Esophagus (tissue), 2 donors: ENCODE data around the gene HTR3B. TPM values are rescaled to one million over a fixed set of nuclear protein-coding genes. Genes with fewer than 3 reads are reported as not detected.
"Not testable (repeated sequence)": the region's sequence is repeated elsewhere in the genome, so short reads cannot be mapped to it uniquely, and the experiment has no call there.

Experiments used
- H3K27ac ChIP-seq, 2 donors: one replicate each; pipeline ENCODE4 v1.5.1; 2013; ENCODE audit warnings: low read depth in 2 of 2, mild to moderate bottlenecking in 2 of 2, inconsistent platforms in 1 of 2, low read length in 1 of 2, moderate library complexity in 1 of 2
- H3K27me3 ChIP-seq, 2 donors: one replicate each; pipeline ENCODE4 v1.6.1; 2013; ENCODE audit warnings: low read length in 2 of 2, control low read depth in 1 of 2, mild to moderate bottlenecking in 1 of 2; ENCODE audit not compliant: insufficient read depth in 2 of 2, control insufficient read depth in 1 of 2
- H3K36me3 ChIP-seq, 2 donors: one replicate each; pipeline ENCODE4 v1.6.1; 2013; ENCODE audit warnings: low read length in 1 of 2; ENCODE audit not compliant: control insufficient read depth in 2 of 2, insufficient read depth in 2 of 2
- H3K4me1 ChIP-seq, 2 donors: one replicate each; pipeline ENCODE4 v1.6.1; 2013; ENCODE audit warnings: low read length in 1 of 2; ENCODE audit not compliant: control insufficient read depth in 2 of 2, insufficient read depth in 2 of 2
- H3K4me3 ChIP-seq, 2 donors: one replicate each; pipeline ENCODE4 v1.5.1; 2013; ENCODE audit warnings: low read length in 2 of 2, mild to moderate bottlenecking in 2 of 2, low read depth in 1 of 2, moderate library complexity in 1 of 2
- H3K9me3 ChIP-seq, 2 donors: one replicate each; pipeline ENCODE4 v1.6.1; 2013; ENCODE audit warnings: mild to moderate bottlenecking in 2 of 2, low read depth in 1 of 2, low read length in 1 of 2, moderate library complexity in 1 of 2; ENCODE audit not compliant: control insufficient read depth in 2 of 2, insufficient read depth in 1 of 2
- WGBS, 2 donors: extraction: QIAGEN DNeasy Blood & Tissue Kit; methylation state at CpG; one replicate each; pipeline ENCODE4 v1.1.7; 2013; 5-methylcytosine and 5-hydroxymethylcytosine counted together
- polyA plus RNA-seq, 2 donors: library from polyadenylated mRNA; stranded (reverse); fragments of 200-250 nt; gene quantifications; one replicate each; pipeline ENCODE4 v1.2.3, GENCODE V29; 2013
- donor health status: healthy with polysubstance abuse.
- donor health status: Bipolar disorder and iron deficiency.

HTR3B gene
- polyA plus RNA-seq, 2 donors: 0.31 to 0.44 TPM

DNA sequence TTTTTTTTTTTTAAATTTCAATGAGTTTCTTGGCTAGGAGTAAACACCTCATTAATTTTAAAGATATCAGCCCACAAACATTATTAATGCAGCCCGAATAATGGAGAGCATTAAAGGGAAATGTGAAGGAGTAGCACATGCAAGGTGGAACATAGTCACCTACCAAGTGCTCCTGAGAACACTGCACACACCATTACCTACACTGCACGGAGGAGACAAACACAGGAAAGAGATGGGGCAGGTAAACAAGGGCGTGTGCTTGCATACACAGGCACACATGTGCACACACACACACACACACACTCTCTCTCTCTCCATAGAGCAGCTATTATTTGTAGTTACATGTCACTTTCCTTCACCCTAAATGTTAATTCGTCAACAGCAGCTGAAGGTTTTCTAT lies 30.2 kb downstream of the HTR3B start:
- H3K36me3 ChIP-seq: no peaks in the 10 kb centered on the region
- 57 to 63% methylated on average over 4 of the region's 4 CpGs for WGBS, 2 donors
- H3K4me1 ChIP-seq: no peaks in the 10 kb centered on the region
- H3K4me3 ChIP-seq: no peak overlapping the region
- no peak overlapping the region for H3K27ac ChIP-seq
- no peaks in the 10 kb centered on the region for H3K27me3 ChIP-seq
- no peaks in the 10 kb centered on the region for H3K9me3 ChIP-seq

DNA sequence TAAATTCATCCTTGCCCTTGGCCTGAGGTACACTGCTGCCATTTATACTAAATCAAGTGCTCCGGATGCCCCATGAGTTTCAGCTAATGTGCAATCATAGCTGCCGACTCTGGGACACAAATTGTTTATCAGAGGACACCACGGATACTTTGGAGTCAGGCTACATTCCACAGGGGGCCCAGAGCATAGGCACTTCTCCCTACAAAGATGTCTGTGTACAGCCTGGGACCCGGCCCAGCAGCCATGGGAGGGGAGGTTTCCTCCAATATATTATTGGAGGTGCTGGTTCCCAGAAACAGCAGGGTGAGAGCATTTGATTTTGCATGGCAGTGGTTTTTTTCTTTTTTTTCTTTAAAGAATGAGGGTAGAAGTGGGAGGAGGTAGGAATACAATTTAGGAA lies 31.3 kb downstream of the HTR3B start:
- H3K27me3 ChIP-seq: no peaks in the 10 kb centered on the region
- 66 to 69% methylated on average over 4 of the region's 4 CpGs for WGBS, 2 donors
- no peaks in the 10 kb centered on the region for H3K9me3 ChIP-seq
- no peaks in the 10 kb centered on the region for H3K36me3 ChIP-seq
- H3K4me1 ChIP-seq: no peaks in the 10 kb centered on the region
- H3K27ac ChIP-seq: no peak overlapping the region
- H3K4me3 ChIP-seq: no peak overlapping the region

DNA sequence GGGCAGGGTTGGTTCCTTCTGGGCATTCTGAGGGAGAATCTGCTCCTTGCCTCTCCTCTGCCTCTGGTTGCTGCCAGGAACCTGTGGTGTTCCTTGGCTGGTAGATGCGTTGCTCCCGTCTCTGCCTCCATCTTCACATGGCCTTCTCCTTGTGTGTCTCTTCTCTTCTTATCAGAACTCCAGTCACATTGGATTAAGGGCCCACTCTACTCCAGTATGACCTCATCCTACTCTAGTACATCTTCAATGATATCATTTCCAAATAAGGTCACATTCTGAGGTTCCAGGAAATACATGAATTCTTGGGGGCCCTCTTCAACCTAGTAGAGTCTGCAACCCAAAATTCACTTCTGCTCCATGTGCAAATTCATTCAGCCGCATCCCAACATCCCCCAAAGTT lies 33.3 kb downstream of the HTR3B start:
- no peaks in the 10 kb centered on the region for H3K4me1 ChIP-seq

DNA sequence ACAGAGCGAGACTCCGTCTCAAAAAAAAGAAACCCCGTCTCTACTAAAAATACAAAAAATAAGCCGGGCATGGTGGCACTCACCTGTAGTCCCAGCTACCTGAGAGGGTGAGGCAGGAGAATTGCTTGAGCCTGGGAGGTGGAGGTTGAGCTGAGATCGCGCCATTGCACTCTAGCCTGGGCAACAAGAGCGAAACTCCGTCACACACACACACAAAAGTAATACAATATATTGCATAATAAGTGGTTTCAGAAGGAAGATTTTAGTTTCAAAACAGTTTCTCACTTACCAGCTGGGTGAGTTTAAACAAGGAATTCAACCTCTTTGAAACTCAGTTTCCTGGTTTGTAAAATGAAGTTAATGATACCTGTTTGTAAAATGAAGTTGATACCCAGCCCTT lies 37.7 kb downstream of the HTR3B start:
- Histone ChIP-seq H3K9me3 (no peaks in the 10 kb centered on the region), H3K4me3 (no peak overlapping the region), H3K27me3 (no peaks in the 10 kb centered on the region), H3K4me1 (no peaks in the 10 kb centered on the region), H3K27ac (no peak overlapping the region), H3K36me3 (no peaks in the 10 kb centered on the region)
- WGBS, 2 donors: 90 to 91% methylated on average over 8 of the region's 8 CpGs

More for the DNA sequence above, 33.3 kb downstream of the HTR3B start:
- Histone ChIP-seq H3K36me3 (no peaks in the 10 kb centered on the region), H3K27me3 (no peaks in the 10 kb centered on the region), H3K4me3 (no peak overlapping the region), H3K27ac (no peak overlapping the region), H3K9me3 (no peaks in the 10 kb centered on the region)
- WGBS, 2 donors: 73 to 92% methylated on average over 3 of the region's 3 CpGs

DNA sequence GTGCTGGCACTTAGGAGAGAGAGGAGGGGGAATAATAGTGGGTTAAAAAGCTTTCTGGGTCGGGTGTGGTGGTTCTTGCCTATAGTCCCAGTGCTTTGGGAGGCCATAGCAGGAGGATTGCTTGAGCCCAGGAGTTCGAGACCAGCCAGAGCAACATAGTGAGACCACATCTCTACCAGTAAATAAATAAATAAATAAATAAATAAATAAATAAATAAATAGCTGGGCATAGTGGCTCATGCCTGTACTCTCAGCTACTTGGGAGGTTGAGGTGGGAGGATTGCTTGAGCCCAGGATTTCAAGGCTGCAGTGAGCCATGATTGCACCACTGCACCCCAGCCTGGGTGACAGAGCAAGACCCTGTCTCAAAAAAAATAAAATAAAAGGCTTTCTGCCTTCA lies 41.6 kb downstream of the HTR3B start:
- not testable (repeated sequence) for H3K9me3 ChIP-seq, H3K4me3 ChIP-seq, H3K27ac ChIP-seq, H3K27me3 ChIP-seq, H3K36me3 ChIP-seq, H3K4me1 ChIP-seq
- 72% methylated on average over 2 of the region's 2 CpGs for WGBS, 2 donors

DNA sequence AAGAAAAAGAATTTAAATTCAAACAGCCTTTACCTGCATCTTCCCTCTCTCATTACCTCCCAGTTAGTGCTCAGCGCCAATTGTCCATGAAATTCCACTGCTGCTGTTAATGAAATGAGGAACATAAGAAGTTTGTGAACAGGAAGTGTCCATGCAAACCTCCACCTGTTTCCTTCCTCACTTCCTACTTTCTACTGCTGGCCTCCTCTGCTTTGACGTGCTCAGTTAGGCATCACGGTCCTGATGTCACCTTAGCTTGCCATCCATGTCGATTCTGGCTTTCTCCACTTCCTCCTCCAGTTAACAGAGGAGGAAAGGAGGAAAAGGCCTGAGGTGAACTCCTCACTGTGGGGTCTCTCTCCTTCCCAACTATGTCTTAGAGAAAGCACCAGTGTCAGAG lies 43.4 kb downstream of the HTR3B start:
- H3K27ac ChIP-seq: no peak overlapping the region
- H3K36me3 ChIP-seq: no peaks in the 10 kb centered on the region
- H3K9me3 ChIP-seq: no peaks in the 10 kb centered on the region
- WGBS, 2 donors: 70 to 74% methylated on average over 4 of the region's 4 CpGs
- no peak overlapping the region for H3K4me3 ChIP-seq
- no peaks in the 10 kb centered on the region for H3K27me3 ChIP-seq
- no peaks in the 10 kb centered on the region for H3K4me1 ChIP-seq

DNA sequence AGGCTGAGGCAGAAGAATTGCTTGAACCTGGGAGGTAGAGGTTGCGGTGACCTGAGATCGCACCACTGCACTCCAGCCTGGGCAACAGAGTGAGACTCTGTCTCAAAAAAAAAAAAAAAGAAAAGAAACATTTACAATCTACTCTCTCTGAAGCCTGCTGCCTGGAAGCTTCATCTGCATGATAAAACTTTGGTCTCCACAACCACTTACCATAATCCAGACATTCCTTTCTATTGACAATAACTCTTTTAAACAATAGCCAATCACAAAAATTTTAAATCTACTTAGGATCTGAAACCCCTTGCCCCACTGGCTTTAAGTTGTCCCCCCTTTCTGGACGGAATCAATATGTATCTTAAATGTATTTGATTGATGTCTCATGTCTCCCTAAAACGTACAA lies 45.3 kb downstream of the HTR3B start:
- no peaks in the 10 kb centered on the region for H3K27me3 ChIP-seq
- H3K9me3 ChIP-seq: no peaks in the 10 kb centered on the region
- no peak overlapping the region for H3K27ac ChIP-seq
- H3K4me3 ChIP-seq: no peak overlapping the region
- H3K4me1 ChIP-seq: peaks cover 0 to 2% of the 10 kb centered on the region in 2 donors
- H3K36me3 ChIP-seq: no peaks in the 10 kb centered on the region
- WGBS, 2 donors: 72 to 75% methylated on average over 4 of the region's 4 CpGs

DNA sequence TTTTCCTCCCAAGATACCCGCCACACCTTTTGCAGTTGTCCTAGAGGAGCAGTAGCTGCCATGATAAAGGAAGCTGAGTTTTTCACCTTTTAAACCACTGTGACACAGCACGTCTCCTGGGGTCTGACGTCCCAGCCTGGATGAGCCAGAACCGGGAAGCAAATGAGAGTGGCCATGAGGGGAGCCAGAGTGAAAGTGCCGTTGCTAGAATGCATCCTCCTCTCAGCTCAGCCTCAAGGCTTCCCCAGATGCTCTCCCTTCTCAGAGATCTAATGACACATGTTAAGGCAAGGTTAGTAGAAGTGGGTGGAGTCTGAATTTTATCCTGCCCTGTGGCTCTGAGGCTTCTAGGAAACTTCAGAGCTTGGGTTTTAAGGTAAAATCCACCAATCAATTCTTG lies 46.9 kb downstream of the HTR3B start:
- 53 to 60% methylated on average over 5 of the region's 5 CpGs for WGBS, 2 donors
- Histone ChIP-seq H3K36me3 (no peaks in the 10 kb centered on the region), H3K4me3 (no peak overlapping the region), H3K9me3 (no peaks in the 10 kb centered on the region), H3K4me1 (peaks cover 0 to 2% of the 10 kb centered on the region in 2 donors), H3K27me3 (no peaks in the 10 kb centered on the region), H3K27ac (no peak overlapping the region)

DNA sequence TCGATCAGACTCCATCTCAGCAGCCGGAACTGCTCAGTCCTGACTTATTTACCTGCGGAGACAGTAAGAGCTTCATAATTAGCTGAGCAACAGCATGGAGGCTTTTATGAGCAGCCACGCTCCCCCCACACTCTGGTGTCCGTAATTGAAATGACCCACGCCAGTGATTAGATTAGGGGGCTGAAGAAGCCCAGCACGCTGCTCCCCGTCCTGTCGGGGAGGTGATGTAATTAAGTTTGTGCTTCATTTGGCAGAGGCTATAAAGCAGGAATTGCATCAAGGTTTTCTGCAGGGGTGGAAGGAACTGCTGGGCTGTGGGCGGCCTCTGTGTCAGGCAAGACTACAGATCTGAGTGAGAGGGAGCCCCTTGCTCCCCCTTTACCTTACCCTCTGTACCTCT lies 47.5 kb downstream of the HTR3B start:
- H3K4me1 ChIP-seq: peaks cover 0 to 2% of the 10 kb centered on the region in 2 donors
- H3K4me3 ChIP-seq: no peak overlapping the region
- H3K27me3 ChIP-seq: no peaks in the 10 kb centered on the region
- no peaks in the 10 kb centered on the region for H3K9me3 ChIP-seq
- no peaks in the 10 kb centered on the region for H3K36me3 ChIP-seq
- 66 to 71% methylated on average over 10 of the region's 10 CpGs for WGBS, 2 donors
- H3K27ac ChIP-seq: no peak overlapping the region

DNA sequence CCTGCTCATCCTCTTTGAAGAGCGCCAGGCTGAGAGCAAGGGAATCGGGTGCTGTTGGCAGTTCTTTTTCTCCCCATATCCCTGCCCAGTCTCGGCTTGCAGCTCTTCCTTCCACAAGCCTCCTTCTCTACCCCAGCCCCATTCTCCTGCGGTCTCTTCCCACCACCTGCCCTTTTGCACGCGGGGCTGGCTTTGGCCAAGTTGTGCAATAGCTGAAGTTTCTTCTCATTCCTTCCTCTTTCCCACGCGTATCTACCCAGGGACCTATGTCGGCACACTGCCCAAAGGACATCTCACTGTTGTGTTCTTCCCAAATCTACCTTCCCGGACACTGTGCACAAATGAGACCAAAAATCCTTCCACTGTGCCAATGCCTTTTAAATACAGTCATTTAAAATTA lies 48.0 kb downstream of the HTR3B start:
- H3K36me3 ChIP-seq: no peaks in the 10 kb centered on the region
- WGBS, 2 donors: 79 to 82% methylated on average over 10 of the region's 10 CpGs
- peaks cover 0 to 2% of the 10 kb centered on the region in 2 donors for H3K4me1 ChIP-seq
- no peak overlapping the region for H3K27ac ChIP-seq
- no peaks in the 10 kb centered on the region for H3K9me3 ChIP-seq
- H3K4me3 ChIP-seq: no peak overlapping the region
- H3K27me3 ChIP-seq: no peaks in the 10 kb centered on the region
